HG02884 (cell line): ENCODE measurements around the gene PRKCZ.

Experiments
- ATAC-seq: cut with Tn5 transposase; IDR thresholded peaks from one replicate; pipeline ENCODE4 v1.9.1; 2021; ENCODE audit warnings: mild to moderate bottlenecking, moderate library complexity; ENCODE audit not compliant: unreplicated experiment

PRKCZ gene

GRCh38 chr1:2049718-2050431 lies at the start of gene PRKCZ:
PRKCZ (plus strand) TSS chr1:2050411; CDS start chr1:2050631, 220 bp downstream.
- no peak for ATAC-seq

- no peak for ATAC-seq
Measured at GRCh38 chr1:2000432-2000831, 49.8 kb upstream of the PRKCZ start.

GRCh38 chr1:2000850-2001249 lies 49.4 kb upstream of the PRKCZ start:
- ATAC-seq = no peak

- ATAC-seq = no peak
Measured at GRCh38 chr1:2001773-2002411, 48.3 kb upstream of the PRKCZ start.

- no peak for ATAC-seq
Measured at GRCh38 chr1:2003541-2004131, 46.6 kb upstream of the PRKCZ start, which contains the start of gene CFAP74. CFAP74 (minus strand) TSS chr1:2003786; CDS start chr1:1990956, 12,830 bp downstream.

GRCh38 chr1:2004856-2005255 lies 45.4 kb upstream of the PRKCZ start:
- no peak for ATAC-seq

GRCh38 chr1:2009101-2010053 lies 40.8 kb upstream of the PRKCZ start:
- ATAC-seq = no peak

- ATAC-seq = no peak
Measured at GRCh38 chr1:2014181-2014580, 36.0 kb upstream of the PRKCZ start.

- no peak for ATAC-seq
Measured at GRCh38 chr1:2014741-2015735, 35.2 kb upstream of the PRKCZ start.

- no peak for ATAC-seq
Measured at GRCh38 chr1:2016123-2016522, 34.1 kb upstream of the PRKCZ start.

- no peak for ATAC-seq
Measured at GRCh38 chr1:2018217-2019171, 31.7 kb upstream of the PRKCZ start.

- ATAC-seq = no peak
Measured at GRCh38 chr1:2019172-2019543, 31.1 kb upstream of the PRKCZ start, which contains the start of gene GABRD. GABRD (plus strand) TSS chr1:2019345; CDS start chr1:2019424, 79 bp downstream.

GRCh38 chr1:2019571-2020309 lies 30.5 kb upstream of the PRKCZ start:
- no peak for ATAC-seq

- ATAC-seq = no peak
Measured at GRCh38 chr1:2020310-2020655, 29.9 kb upstream of the PRKCZ start.

GRCh38 chr1:2021550-2021949 lies 28.7 kb upstream of the PRKCZ start:
- no peak for ATAC-seq

- no peak for ATAC-seq
Measured at GRCh38 chr1:2022063-2022770, 28.0 kb upstream of the PRKCZ start.

GRCh38 chr1:2023187-2023586 lies 27.0 kb upstream of the PRKCZ start:
- no peak for ATAC-seq
